Measurements from ENCODE around the gene RPS6KA3. TPM values are rescaled to one million over a fixed set of nuclear protein-coding genes. Genes with fewer than 3 reads are reported as not detected.
"Not testable (repeated sequence)": the region's sequence is repeated elsewhere in the genome, so short reads cannot be mapped to it uniquely, and the experiment has no call there.

RPS6KA3 gene
- total RNA-seq, 1 donor from 2014 or later: 37.8 TPM

DNA sequence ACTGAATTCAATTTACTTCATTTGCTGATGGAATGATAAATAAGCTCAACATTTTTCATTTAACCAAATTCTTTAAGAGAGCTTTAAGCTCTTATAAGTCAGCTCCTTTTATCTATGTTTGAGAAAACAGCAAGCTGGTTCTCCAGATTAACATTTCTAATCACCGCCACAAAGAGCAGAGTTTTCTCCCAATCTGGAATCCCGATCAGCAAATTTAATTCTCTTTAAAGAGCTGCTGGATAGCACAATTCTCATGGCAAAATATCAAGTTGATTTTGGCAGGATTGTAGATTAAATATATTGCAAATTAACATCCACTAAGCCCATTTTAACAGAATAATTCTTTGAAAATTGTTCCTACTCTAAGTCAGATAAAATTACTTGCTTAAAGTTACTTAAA is 48.8 kb downstream of the RPS6KA3 start:
- no peak for DNase-seq

DNA sequence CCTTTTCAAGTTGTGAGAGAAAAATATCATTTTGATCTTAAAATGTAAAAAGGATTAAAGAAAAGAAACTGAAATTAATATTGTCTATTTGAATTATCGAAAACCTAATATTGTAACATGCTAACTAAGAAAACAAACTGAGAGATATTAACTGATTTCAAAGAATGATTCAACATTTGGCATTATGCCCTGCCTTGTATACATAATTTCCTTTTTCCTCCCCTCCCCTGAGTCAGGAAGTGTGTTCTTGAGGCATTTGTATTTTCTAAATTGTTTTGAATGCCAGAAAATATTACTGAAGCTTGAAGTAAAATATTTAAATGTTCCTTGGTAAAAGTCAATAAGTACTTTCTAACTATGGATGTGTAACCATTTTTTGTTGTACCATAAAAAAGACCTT is 49.4 kb downstream of the RPS6KA3 start:
- peak; percentile 16 for DNase-seq

DNA sequence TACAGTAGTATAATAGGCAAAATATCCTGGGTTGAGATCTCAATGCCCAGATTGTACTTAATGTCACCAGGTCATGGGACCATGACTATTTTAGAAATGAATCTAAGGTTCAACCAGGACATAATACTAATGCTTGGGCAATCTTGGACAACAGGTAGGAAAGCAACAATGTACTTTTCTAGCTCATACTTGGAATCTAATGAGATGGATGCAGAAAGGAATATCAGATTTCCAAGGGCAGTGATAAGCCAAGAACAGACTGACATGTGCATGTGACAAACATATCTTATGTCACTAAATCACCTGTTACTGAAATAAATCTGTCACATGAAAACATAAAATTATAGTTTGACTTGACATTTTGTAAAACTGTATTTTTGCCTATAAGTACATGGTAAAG is 51.1 kb downstream of the RPS6KA3 start:
- DNase-seq: no peak

DNA sequence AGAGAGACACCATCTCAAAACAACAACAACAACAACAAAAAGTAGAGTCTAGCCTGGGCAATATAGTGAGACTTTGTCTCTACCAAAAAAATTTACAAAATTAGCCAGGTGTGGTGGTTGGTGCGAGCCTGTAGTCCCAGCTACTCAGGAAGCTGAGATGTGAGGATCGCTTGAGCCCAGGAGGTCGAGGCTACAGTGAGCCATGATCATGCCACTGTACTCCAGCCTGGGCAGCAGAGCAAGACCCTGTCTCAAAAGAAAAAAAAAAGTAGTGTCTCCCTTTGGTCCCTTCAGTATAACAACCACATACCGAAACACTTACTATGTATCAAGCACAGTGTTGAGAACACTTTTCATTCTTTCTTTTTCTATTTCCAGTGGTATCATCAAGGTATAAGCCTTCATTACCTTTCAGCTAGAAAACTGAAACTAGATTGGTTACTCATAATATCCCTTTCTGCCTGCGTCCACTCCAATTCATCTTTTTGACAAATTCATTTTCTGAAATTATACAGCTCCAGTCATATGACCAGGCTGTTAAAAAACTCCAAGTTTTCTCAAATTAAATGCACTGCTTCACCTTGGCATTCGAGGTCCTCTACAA is 54.1 kb downstream of the RPS6KA3 start:
- DNase-seq: no peak

DNA sequence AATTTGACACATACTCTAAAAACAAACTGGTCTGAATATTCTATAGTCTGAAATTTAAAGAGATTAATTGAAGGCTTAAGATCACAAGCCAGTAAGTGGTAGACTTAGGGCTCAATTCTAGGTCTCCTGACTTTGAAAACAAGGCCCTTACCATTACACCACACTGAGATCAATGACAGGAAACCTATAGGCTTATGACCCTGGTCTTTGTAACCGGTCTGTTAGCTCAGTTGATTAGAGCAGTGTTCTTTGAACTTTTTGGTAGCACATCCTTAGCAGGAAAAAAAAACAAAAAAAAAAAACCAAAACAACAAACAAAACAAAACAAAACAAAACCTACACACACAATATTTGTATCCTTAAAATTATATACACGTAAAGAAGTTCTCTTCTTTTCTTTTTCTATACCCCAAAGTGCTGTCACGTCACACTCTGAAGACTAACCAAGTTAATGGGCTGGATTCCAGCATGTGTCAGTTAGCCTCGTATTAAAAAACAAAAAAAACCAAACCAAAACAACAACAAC is 55.4 kb downstream of the RPS6KA3 start:
- no peak for DNase-seq

DNA sequence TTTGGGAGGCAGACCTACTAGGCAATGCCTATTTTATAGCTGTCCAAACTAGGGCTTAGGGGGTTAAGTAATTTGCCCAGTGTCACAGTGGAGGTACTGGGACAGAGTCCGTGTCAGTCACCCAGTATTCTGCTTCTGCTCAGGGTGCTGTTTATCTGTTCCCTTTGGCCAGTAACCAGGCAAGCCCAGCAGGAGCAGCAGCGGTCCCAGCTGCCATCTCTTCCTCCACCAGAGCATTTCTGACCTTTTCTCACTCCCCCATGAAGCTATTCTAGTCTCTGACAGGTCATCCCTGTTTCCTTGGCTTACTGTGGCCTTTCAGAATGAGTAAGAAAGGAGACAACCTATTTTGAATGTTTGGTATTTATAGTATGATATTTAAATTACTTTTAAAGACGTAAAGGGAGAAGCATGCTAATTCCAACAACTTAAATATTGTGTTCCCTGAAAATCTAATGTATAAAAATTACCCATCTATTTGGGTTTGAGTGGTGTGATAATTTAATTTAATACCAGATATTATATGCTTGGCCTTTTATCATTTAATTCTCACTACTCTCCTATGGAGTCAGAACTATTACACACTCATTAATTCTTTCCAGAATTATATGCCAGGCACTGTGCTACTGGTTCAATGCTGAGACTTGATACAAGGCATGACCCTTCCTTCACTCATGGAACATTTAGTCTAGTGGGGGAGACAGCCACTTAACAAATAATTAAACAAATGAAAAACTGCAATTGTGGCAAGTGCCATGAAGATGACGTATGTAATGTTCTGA is 60.6 kb downstream of the RPS6KA3 start:
- DNase-seq: no peak

DNA sequence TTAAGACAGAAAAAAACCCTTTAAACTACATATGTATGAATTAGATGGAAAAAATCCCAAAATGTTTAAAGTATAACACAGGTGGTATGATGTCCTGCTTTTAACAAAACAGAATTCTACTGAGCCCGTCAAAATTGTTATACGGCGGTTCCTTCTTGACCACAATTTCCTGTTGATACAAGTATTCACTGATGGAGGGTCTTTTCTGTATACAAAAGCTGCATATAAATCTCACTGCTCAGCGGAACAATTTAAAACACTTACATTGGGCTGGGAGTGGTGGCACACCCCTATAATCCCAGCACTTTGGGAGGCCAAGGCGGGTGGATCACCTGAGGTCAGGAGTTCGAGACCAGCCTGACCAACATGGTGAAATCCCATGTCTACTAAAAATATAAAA is 62.4 kb downstream of the RPS6KA3 start:
- no peak for DNase-seq

DNA sequence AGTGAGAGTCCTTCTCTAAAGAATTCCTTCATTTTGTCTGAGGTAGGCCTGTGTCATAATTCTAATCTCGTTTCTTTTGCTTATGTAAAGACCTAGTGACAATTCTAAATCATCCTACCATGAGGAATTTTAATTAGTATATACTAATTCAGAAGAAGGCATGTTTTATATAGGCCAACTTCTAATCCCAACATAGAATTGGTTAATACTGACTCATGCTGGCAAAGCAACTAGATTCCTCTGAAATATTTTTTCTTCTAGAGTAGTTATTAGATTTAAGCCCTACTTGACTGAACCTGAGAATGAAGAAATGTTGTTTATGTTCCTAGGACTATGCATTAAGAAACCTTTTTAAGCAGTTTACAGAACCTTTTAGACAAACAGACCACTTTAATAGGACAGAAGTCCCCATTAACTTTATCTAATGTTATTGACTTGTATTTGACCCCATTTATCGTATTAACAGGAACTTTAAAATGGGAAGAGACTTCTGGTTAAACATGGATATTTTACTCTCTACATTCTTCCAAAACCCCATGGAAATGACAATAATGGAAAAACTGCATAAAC is 69.0 kb downstream of the RPS6KA3 start:
- DNase-seq: no peak

DNA sequence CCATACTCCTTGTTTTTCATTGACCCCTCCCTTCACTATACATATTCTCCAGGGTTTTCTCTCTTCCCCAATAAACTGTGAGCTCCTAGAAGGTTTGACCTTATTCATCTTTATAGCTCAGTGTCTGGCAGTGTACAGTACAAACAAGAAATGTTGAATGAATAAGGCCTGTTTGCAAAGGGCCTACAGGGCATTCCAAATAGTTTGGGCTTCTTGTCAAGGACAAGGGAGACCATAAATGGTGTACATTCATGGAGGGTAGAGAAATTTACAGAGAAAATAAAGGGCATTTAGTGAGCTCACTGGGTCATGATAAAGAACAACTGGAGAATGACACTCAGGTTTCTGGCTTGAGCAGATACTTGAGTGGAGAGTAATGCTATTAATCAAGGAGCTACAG is 77.5 kb downstream of the RPS6KA3 start:
- DNase-seq: no peak

DNA sequence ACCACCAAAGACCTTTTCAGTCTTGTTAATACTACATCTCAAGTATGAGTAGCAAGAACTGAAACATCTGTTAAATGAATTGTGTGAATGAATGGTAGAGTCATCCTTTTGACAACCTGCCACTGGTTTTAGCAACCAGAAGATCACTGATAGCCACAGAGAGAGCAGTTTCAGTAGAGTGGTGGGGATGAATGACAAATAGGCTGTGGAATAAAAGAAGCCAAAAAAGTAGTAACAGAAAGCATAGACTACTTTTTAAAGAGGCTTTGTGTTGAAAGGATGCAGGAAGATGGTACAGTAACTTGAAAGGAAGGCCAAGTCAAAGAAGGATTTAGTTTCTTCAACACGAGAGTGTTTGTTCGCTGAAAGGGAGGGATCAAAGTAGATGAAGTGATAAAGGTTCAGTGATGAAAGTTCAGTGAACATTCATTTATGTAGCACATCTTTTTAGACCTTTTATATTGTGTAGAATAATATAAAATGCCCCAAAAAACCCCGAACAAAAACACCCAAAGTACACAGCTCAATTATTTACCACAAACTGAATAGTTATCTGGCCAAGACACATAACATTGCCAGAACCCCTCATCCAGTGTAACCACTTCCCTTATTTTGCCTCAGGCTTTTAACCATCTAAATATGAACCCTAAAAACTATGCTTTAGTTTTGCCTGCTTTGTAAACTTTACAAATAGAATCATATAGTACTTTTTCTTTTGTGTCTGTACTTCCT is 84.9 kb downstream of the RPS6KA3 start:
- no peak for DNase-seq

DNA sequence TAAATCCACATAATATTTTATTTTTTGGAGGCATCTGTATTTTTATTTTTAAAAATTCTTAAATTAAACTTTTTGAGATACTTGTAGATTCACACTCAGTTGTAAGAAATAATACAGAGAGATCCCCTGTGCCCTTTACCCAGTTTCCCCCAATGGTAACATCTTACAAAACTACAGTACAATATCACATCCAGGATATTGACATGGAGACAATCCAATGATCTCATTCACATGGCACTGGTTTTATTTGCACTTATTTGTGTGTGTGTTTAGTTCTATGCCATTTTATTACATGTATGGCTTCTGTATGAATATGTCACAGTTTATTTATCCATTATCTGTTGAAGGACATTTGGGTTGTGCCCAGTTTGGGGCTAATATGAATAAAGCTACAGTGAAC is 89.6 kb downstream of the RPS6KA3 start:
- no peak for DNase-seq

DNA sequence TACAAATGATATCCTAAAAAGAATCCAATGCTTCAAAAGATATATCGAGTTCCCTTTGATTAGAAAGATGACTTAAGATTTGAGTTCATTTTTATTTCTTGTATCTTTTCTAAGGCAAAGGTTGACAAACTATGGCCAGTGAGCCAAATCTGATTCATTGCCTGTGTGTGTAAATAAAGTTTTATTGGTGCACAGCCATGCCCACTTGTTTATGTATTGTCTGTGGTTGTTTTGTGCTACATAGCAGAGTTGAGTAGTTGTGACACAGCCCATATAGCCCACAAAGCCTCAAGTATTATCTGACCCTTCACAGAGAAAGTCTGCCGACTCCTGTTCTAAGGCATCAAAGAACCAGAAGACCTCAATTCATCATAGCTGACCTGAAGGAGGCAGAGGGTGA is 92.9 kb downstream of the RPS6KA3 start:
- no peak for DNase-seq

DNA sequence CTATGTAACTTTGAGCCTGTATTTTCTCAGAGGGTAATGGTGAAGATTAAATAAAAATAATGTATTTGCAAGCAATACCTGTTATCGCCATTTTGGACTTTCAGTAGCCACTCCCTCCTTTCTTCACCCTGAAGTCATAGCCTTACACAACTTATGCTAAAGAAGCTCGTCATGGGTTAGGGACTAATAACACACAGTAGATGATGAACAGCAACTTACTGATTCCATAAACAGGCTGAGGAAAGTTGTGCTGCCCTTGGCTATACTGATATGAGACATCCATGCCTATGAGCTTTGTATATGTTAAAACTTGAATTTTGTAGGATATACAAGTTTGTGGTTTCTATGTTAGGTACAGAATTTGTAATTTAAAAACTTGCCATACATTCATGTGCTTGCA is 93.4 kb downstream of the RPS6KA3 start:
- DNase-seq: no peak

DNA sequence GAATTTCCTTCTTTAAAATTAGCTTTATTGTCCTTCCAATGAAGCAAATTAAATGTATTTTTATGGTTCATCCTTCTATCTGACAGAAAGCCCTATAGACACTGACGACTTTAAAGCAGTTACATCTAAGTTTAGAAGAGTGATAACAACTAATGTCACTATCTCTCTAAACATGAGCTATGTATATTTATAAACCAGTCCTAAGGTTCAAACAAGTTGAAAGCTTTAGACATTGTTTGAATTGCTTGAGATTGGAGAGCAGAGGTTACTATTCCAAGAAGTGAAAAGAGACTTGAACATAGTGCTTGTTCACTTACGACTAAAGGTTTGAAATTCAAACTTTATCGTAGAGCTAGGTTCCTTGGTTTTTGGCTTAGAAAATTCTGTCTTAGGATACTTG is 94.8 kb downstream of the RPS6KA3 start:
- no peak for DNase-seq

DNA sequence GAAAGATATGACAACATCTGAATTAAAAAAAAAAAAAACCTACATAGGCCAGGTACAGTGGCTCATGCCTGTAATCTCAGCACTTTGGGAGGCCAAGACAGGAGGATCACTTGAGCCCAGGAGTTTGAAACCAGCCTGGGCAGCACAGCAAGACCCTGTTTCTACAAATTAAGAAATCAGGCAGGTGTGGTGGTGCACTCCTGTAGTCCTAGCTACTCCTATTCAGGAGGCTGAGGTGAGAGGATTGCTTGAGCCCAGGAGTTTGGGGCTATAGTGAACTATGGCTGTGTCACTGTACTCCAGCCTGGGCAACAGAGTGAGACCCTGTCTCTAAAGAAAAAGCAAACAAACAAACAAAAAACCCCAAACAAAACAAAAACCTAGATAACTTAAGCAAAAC is 104.2 kb downstream of the RPS6KA3 start:
- DNase-seq: not testable (repeated sequence)

DNA sequence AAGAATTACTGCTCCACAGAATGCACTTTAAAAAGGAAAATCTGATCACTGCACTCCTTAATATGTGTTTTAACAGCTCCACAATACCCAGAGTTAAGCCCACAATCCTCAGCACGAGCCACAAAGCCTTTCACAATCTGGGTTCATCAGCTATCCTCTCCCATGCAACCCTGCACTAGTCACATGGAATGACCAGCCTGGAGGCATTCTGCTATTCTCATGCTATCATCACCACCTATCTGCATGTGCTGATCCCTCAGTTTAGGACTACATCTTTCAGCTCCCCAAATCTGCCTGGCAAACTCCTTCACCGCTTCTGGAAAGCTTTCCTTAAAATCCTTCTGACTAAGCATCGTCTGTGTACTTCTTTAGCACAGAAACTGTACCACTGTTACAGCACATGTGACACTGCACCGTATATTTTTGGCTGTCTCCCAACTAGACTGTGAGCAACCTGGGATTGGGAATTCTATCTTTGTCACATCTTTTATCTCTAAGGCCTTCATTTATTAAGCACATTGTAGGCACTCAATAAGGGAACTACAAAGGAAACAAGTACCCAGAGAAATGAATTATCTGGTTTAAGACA is 106.8 kb downstream of the RPS6KA3 start:
- no peak for DNase-seq

DNA sequence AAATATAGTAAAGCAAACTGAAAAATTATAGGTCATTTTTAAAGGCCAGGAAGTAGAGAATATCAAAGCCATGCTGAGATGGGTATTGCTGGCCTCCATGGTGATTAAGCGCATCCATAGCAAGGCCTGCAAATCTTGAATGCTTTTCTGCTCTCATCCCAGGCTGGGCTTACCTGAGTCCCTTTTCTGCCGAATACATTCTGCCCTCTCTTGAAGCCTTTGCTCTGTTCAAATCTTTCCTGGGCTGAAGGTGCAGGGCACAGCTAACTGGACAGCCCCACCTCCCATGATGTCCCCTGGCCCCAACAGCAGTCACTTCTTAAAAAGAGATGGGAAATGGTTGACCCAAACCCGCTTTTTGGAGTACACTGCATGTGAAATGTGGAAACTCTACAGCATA is 115.0 kb downstream of the RPS6KA3 start:
- DNase-seq: no peak

DNA sequence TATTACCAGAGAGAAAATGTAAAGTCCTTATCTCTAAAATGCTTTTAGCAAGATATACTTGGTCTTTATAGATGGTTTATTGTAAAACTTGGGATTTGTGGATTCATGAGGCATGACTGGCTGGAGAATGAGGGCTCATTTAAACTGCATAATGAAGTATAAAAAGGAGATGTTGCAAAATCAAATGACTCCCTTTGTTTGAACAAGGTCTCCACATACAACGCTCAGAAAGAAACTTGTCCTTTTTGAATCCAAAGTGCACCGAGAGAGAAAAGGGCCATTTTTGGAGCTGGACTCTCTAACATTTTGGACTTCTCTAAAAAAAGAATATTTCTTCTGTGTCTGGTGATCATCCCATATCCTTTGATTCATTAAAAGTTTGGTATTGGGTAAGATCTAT is 117.4 kb downstream of the RPS6KA3 start:
- no peak for DNase-seq

DNA sequence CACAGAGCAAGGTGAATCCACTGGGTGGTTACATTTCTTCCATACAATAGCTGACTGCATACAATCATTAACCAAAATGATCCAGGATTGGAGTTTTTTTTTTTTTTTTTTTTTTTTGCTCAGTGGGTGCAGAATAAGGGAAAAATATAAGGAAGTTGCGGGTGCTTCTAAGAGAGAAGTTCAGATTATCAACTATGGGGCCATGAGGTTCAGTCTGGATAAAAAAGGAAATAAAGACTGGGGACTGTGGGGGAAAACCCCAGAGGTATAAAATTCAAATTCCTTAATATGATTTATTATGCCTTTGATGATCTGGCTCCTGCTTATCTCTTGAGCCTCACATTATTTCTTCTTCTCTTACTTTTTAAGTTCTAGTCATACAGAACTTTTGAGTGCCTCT is 119.1 kb downstream of the RPS6KA3 start:
- no peak for DNase-seq

DNA sequence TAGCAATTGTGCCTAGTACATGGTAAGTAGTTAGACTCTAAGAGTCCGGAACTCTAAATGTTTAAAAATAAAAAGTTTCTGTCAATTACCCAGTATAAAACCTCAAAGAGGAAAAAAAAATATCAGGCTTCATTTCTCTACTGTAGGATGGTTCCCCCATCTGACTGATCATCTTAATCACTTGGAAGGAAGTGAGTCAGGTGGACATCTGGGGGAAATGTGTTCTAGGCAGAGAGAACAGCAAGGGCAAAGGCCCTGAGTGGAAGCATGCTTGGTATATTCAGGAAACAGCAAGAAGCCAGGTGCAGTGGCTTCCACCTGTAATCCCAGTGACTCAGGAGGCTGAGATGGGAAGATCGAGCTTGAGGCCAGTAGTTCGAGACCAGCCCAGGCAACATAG is 122.2 kb downstream of the RPS6KA3 start:
- DNase-seq: no peak

DNA sequence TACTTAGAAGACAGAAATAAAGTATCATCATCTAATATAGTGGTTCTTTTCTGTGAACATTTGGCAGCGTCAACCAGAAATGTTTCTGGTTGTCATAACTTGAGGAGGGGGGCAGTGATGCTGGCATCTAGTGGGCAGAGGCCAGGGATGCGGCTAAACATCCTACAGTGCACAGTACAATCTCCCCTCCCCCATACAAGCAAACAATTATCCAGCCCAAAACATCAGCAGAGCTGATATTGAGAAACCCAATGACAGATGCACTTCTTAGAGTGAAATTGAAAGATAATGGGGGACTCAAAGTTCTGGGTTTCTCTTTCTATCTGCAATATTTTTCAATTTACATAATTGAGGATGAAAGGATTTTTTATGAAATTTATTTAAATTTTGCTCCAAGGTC is 123.1 kb downstream of the RPS6KA3 start:
- DNase-seq: no peak

DNA sequence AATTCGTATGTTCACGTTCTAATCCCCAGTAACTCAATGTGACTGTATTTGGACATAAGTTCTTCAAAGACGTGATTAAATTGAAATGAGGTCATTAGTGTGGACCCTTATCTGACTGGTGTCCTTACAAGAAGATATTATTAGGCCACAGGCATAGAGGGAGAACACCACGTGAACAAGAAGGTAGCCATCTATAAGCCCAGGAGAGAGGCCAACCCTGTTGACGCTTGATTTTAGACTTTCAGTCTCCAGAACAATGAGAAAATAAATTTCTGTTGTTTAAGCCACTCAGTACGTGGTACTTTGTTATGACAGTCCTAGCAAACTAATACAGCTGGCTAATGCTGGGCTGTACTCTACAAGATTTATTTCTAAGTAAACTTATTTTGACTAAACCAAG is 123.6 kb downstream of the RPS6KA3 start:
- DNase-seq: peak; percentile 0
